GM12874 (cell line): ENCODE data around the gene MRPL54.

Experiments used
- CTCF ChIP-seq: IDR thresholded peaks from 2 replicates; pipeline ENCODE4 v1.5.1; 2011; ENCODE audit warnings: low read depth, mild to moderate bottlenecking, control low read depth, low read length, moderate library complexity; ENCODE audit not compliant: insufficient read depth

MRPL54 gene

GRCh38 chr19:3780786-3781304 is 18.4 kb downstream of the MRPL54 start:
- TF ChIP-seq CTCF, result no peak

GRCh38 chr19:3781603-3782002 is 19.1 kb downstream of the MRPL54 start:
- no peak for TF ChIP-seq CTCF

GRCh38 chr19:3782330-3782729 is 19.8 kb downstream of the MRPL54 start:
- no peak for TF ChIP-seq CTCF

GRCh38 chr19:3782903-3783302 is 20.4 kb downstream of the MRPL54 start:
- no peak for TF ChIP-seq CTCF

GRCh38 chr19:3783660-3784584 is 21.4 kb downstream of the MRPL54 start:
- no peak for TF ChIP-seq CTCF

GRCh38 chr19:3784607-3785450 is 22.3 kb downstream of the MRPL54 start:
- no peak for TF ChIP-seq CTCF

- TF ChIP-seq CTCF, result no peak
Measured at GRCh38 chr19:3785451-3785937, 23.0 kb downstream of the MRPL54 start.
